T-helper 17 cell (primary cell): ENCODE results near the gene ZC3H11A. TPM values are rescaled to one million over a fixed set of nuclear protein-coding genes. Genes with fewer than 3 reads are reported as not detected.
"Not testable (repeated sequence)": the region's sequence is repeated elsewhere in the genome, so short reads cannot be mapped to it uniquely, and the experiment has no call there.

Experiments used
- ATAC-seq: fragments of 150-1000 bp; cut with Tn5 transposase; 2 replicates; pipeline ENCODE4 v1.10.0; 2021; ENCODE audit warnings: mild to moderate bottlenecking, moderate library complexity
- DNase-seq, 3 donors: peaks; one replicate each; pipeline versions ENCODE4 v3.0.0 to v3.0.0-alpha.2; 2020 to 2021
- H3K9me3 ChIP-seq: one replicate; pipeline ENCODE4 v1.7.0; 2013; ENCODE audit warnings: low read length, mild to moderate bottlenecking; ENCODE audit not compliant: control insufficient read depth, poor library complexity, severe bottlenecking
- H3K27ac Mint-ChIP-seq: one replicate; pipeline ENCODE4 v1.8.0; 2022; ENCODE audit warnings: mild to moderate bottlenecking, moderate library complexity, mixed read lengths
- H3K27me3 Mint-ChIP-seq: one replicate; pipeline ENCODE4 v1.8.0; 2022; ENCODE audit warnings: mixed read lengths
- H3K36me3 Mint-ChIP-seq: one replicate; pipeline ENCODE4 v1.8.0; 2022; ENCODE audit warnings: low read depth, mixed read lengths
- H3K4me1 Mint-ChIP-seq: one replicate; pipeline ENCODE4 v1.8.0; 2022; ENCODE audit warnings: mild to moderate bottlenecking, mixed read lengths
- H3K4me3 Mint-ChIP-seq: one replicate; pipeline ENCODE4 v1.8.0; 2022; ENCODE audit warnings: mild to moderate bottlenecking, moderate library complexity, mixed read lengths
- total RNA-seq, 4 donors: library from RNA in 2 of 4; stranded (reverse) in 2 of 4; gene quantifications; one replicate each; pipeline ENCODE4 v1.2.3 and lab custom pipeline; 2022 to 2026

Gene ZC3H11A
- total RNA-seq, 2 donors from 2014 or later = 71.8 to 80.5 TPM

GRCh38 chr1:203828503-203828902 is 33.1 kb downstream of the ZC3H11A start:
- Mint-ChIP-seq H3K4me3 (no peak overlapping the region), H3K4me1 (peaks cover 12% of the 10 kb centered on the region), H3K27ac (peak overlapping the region; percentile 54), H3K27me3 (no peaks in the 10 kb centered on the region), H3K36me3 (peaks cover 7% of the 10 kb centered on the region)
- no peaks in the 10 kb centered on the region for H3K9me3 ChIP-seq
- no peak for DNase-seq
- no peak for ATAC-seq

- H3K4me3 Mint-ChIP-seq, ATAC-seq, H3K36me3 Mint-ChIP-seq: not testable (repeated sequence)
Measured at GRCh38 chr1:203829247-203829646, 33.8 kb downstream of the ZC3H11A start.

GRCh38 chr1:203835476-203835875 is 40.1 kb downstream of the ZC3H11A start:
- no peaks in the 10 kb centered on the region for H3K9me3 ChIP-seq
- Mint-ChIP-seq H3K36me3 (peaks cover 9% of the 10 kb centered on the region), H3K27me3 (no peaks in the 10 kb centered on the region), H3K4me3 (no peak overlapping the region), H3K4me1 (no peaks in the 10 kb centered on the region), H3K27ac (peak overlapping the region; percentile 63)
- DNase-seq = no peak
- ATAC-seq = no peak

More at GRCh38 chr1:203829247-203829646, 33.8 kb downstream of the ZC3H11A start:
- Mint-ChIP-seq H3K27ac (peak overlapping the region; percentile 54), H3K4me1 (peaks cover 11% of the 10 kb centered on the region)
- not testable (repeated sequence) for H3K27me3 Mint-ChIP-seq, H3K9me3 ChIP-seq, DNase-seq

- H3K36me3 Mint-ChIP-seq = peaks cover 9% of the 10 kb centered on the region
- no peaks in the 10 kb centered on the region for H3K4me1 Mint-ChIP-seq
- ATAC-seq (no peak), DNase-seq (no peak)
- peak overlapping the region; percentile 62 for H3K27ac Mint-ChIP-seq
- no peak overlapping the region for H3K4me3 Mint-ChIP-seq
- H3K9me3 ChIP-seq = no peaks in the 10 kb centered on the region
- no peaks in the 10 kb centered on the region for H3K27me3 Mint-ChIP-seq
Measured at GRCh38 chr1:203839081-203839480, 43.7 kb downstream of the ZC3H11A start.

GRCh38 chr1:203840208-203840808 is 44.9 kb downstream of the ZC3H11A start:
- Mint-ChIP-seq H3K4me1 (no peaks in the 10 kb centered on the region), H3K4me3 (no peak overlapping the region), H3K27ac (peak overlapping the region; percentile 67), H3K27me3 (no peaks in the 10 kb centered on the region), H3K36me3 (peaks cover 9% of the 10 kb centered on the region)
- H3K9me3 ChIP-seq = no peaks in the 10 kb centered on the region
- DNase-seq (no peak), ATAC-seq (no peak)

- ATAC-seq = no peak
- no peak for DNase-seq
- Mint-ChIP-seq H3K4me3 (no peak overlapping the region), H3K27me3 (no peaks in the 10 kb centered on the region), H3K27ac (no peak overlapping the region), H3K36me3 (peaks cover 9% of the 10 kb centered on the region), H3K4me1 (peaks cover 2% of the 10 kb centered on the region)
- no peaks in the 10 kb centered on the region for H3K9me3 ChIP-seq
Measured at GRCh38 chr1:203842559-203842876, 47.1 kb downstream of the ZC3H11A start.

GRCh38 chr1:203843435-203843834 is 48.0 kb downstream of the ZC3H11A start:
- no peak overlapping the region for H3K4me3 Mint-ChIP-seq
- DNase-seq (no peak), ATAC-seq (no peak)
- H3K36me3 Mint-ChIP-seq = peaks cover 2% of the 10 kb centered on the region
- peaks cover 2% of the 10 kb centered on the region for H3K4me1 Mint-ChIP-seq
- no peak overlapping the region for H3K27ac Mint-ChIP-seq
- no peaks in the 10 kb centered on the region for H3K9me3 ChIP-seq
- H3K27me3 Mint-ChIP-seq = no peaks in the 10 kb centered on the region

Other genes with a start within 250 kb of the ZC3H11A start
- gene ATP2B4, start 168.8 kb upstream of the ZC3H11A start, total RNA-seq = 10 to 100 TPM; 92.5 to 99.2 TPM
- 10 to 100 TPM; 21.7 to 23.9 TPM for gene LAX1, start 30.4 kb upstream of the ZC3H11A start, total RNA-seq
- gene ZBED6, start within 50 bp of the ZC3H11A start, total RNA-seq = 10 to 100 TPM; 32.0 to 32.6 TPM
- 10 to 100 TPM; 47.2 to 50.1 TPM for gene SNRPE, start 66.0 kb downstream of the ZC3H11A start, total RNA-seq